GM12892 (cell line): ENCODE data around the gene HEXA.

Experiments
- DNase-seq: peaks from one replicate; pipeline ENCODE4 v3.0.0; 2011; ENCODE audit not compliant: insufficient read length
- FAIRE-seq: peaks from 2 replicates; lab custom pipeline; 2011; peaks lifted over from hg19 to GRCh38; lab: Jason Lieb, UNC
- POLR2A ChIP-seq: IDR thresholded peaks from 2 replicates; pipeline ENCODE4 v1.6.1; 2011; ENCODE audit warnings: low read depth, low read length, control low read depth
- POLR2AphosphoS5 ChIP-seq: IDR thresholded peaks from 2 replicates; pipeline ENCODE4 v1.6.1; 2011; ENCODE audit warnings: low read depth, low read length, control low read depth
- TAF1 ChIP-seq: IDR thresholded peaks from 2 replicates; pipeline ENCODE4 v1.6.1; 2011; ENCODE audit warnings: low read depth, mild to moderate bottlenecking, control low read depth, low read length, borderline replicate concordance

The HEXA gene

GRCh38 chr15:72340366-72340765 lies 35.4 kb downstream of the HEXA start:
- FAIRE-seq (no peak), DNase-seq (no peak)
- TF ChIP-seq POLR2AphosphoS5 (no peak), POLR2A (no peak), TAF1 (no peak)

GRCh38 chr15:72339777-72340177 lies 36.0 kb downstream of the HEXA start:
- no peak for TF ChIP-seq POLR2AphosphoS5
- TF ChIP-seq TAF1 = no peak
- TF ChIP-seq POLR2A = no peak
- DNase-seq = no peak
- no peak for FAIRE-seq

GRCh38 chr15:72338617-72339321 lies 37.0 kb downstream of the HEXA start:
- DNase-seq = no peak
- FAIRE-seq = no peak
- no peak for TF ChIP-seq POLR2AphosphoS5
- TF ChIP-seq POLR2A = no peak
- no peak for TF ChIP-seq TAF1

DNA sequence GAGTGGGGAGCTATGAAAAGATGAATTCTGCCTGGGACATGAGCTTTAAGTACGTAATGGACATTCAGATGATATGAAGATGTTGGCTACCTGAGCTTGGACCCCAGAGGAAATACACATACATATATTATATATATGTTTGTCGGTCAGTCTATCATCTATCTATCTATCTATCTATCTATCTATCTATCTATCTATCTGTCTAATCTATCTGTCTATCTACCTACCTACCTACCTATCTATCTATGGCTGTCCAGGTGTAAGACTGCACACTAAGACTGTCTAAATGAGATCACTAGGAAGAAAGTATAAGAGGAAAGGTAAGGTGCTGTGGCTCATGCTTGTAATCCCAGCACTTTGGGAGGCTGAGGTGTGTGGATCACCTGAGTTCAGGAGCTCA lies 37.7 kb downstream of the HEXA start:
- no peak for FAIRE-seq
- DNase-seq = no peak
- TF ChIP-seq TAF1 = no peak
- TF ChIP-seq POLR2A = no peak
- no peak for TF ChIP-seq POLR2AphosphoS5

DNA sequence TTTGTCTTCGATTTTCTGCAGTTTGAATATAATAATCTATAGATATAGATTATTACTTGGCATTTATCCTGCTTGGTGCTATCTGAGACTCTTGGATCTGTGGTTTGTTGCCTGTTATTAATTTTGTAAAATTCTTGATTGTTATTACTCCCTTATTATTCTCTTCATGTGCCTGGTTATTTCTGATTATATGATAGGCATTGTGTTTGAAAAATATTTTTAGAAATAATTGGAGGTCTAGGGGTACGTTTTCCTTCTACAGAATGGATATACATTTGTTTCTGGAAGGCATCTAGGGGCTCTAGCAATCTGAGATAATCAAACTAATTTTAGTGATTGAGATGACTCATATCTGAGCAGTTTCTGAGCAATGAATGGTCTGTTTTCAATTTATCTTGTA lies 41.0 kb downstream of the HEXA start:
- DNase-seq = no peak
- no peak for TF ChIP-seq POLR2A
- TF ChIP-seq TAF1 = no peak
- TF ChIP-seq POLR2AphosphoS5 = no peak
- no peak for FAIRE-seq

DNA sequence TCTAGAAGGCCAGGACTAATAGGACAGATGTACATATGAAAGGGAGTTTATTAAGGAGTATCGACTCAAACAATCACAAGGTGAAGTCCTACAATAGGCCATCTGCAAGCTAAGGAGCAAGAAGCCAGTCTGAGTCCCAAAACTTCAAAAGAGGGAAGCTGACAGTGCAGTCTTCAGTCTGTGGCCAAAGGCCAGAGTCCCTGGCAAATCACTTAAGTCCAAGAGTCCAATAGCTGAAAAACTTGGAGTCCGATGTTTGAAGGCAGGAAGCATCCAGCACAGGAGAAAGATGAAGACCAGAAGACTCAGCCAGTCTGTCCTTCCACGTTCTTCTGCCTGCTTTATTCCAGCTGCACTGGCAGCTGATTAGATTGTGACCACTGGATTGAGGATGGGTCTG lies 44.8 kb downstream of the HEXA start:
- FAIRE-seq (no peak), DNase-seq (no peak)
- no peak for TF ChIP-seq POLR2AphosphoS5
- TF ChIP-seq POLR2A = no peak
- no peak for TF ChIP-seq TAF1

DNA sequence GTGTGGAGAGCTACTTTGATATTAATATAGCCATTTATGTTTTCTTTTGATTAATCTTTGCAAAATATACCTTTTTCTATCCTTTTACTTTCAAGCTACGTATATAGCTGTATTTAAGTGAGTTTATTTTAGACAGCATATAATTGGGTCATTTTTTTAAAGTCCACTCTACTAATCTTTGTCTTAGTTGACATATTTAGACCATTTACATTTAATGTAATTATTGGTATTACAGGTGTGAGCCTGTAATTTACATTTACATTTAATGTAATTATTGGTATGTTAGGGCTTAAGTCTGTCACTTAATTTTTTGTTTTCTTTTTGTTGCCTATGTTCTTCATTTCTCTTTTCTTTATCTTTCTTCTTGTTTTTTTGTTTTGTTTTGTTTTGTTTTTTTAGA lies 52.1 kb downstream of the HEXA start:
- no peak for TF ChIP-seq TAF1
- TF ChIP-seq POLR2AphosphoS5 = no peak
- TF ChIP-seq POLR2A = no peak
- DNase-seq (no peak), FAIRE-seq (no peak)

- FAIRE-seq = peak; percentile 89
- peak; percentile 85 for DNase-seq
- TF ChIP-seq TAF1 = no peak
- TF ChIP-seq POLR2A = no peak
- TF ChIP-seq POLR2AphosphoS5 = no peak
Observed at GRCh38 chr15:72319985-72320671, 55.7 kb downstream of the HEXA start, which contains the start of gene CELF6. CELF6 (minus strand) TSS chr15:72320157; CDS start chr15:72319874, 283 bp downstream.

DNA sequence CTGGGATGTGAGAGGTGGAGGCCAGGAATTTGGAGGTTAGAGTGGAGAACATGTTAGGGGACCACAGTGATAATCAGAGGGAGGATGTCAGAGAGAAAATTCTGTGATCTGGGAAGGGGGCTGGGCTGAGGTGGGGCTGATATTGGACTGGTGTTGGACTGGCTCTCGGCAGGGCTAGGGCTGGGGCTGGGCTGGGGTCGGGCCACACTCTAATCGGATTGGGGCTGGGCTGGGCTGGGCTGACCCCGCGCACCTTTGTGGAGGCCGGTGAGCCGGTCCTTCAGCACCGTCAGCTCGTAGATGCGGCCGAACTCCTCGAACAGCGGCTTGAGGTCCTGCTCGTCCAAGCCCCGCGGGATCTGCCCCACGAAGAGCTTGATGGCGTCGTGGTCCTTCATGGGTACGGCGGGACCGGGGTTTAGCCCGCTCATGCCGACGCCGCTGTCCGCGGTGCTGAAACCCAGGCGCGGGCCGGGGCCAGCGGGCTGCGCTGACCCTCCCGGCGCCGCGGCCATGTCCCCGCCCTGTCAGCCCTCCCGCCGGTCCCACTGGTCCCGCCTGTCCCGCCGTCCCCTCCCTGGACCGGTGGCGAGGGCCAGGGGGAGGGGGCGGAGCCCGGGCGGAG lies 56.3 kb downstream of the HEXA start:
- peak; percentile 37 for DNase-seq
- no peak for FAIRE-seq
- TF ChIP-seq TAF1 = no peak
- TF ChIP-seq POLR2A = no peak
- no peak for TF ChIP-seq POLR2AphosphoS5

GRCh38 chr15:72318408-72318942 lies 57.3 kb downstream of the HEXA start:
- FAIRE-seq = no peak
- TF ChIP-seq POLR2AphosphoS5 (no peak), TAF1 (no peak), POLR2A (no peak)
- no peak for DNase-seq

GRCh38 chr15:72315706-72316370 lies 60.0 kb downstream of the HEXA start:
- DNase-seq = no peak
- TF ChIP-seq POLR2AphosphoS5 = no peak
- TF ChIP-seq POLR2A = no peak
- TF ChIP-seq TAF1 = no peak
- no peak for FAIRE-seq
